GM19193 (cell line): Measurements from ENCODE around the gene CHMP5.

Experiments used
- POLR2A ChIP-seq: IDR thresholded peaks from 4 replicates; pipeline ENCODE4 v1.6.1; 2011; ENCODE audit not compliant: insufficient read depth, insufficient read length; ENCODE audit errors: extremely low read depth

Gene CHMP5

GRCh38 chr9:33287087-33287490, 22.2 kb downstream of the CHMP5 start:
- no peak for TF ChIP-seq POLR2A

DNA sequence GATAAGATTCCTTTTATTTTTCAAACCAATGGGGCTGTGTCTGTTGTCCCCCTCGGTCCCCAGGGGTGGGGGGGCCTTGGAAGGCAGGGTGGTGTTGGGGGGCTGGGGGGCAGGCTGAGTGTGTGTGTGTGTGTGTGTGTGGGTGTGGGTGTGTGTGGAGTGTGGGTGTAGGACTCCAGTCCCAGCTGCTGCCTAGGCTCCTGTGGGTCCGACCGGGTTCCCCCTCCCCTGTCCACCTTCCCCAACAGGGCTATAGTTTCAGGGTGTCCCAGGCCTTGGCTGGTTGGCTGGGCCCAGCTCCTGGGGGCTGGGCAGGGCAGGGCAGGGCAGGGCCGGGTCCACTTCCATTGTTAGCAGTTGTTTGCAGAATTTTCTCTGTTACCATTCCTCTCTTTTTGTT, 23.4 kb downstream of the CHMP5 start:
- no peak for TF ChIP-seq POLR2A

- no peak for TF ChIP-seq POLR2A
Measured at GRCh38 chr9:33288828-33289483, 24.1 kb downstream of the CHMP5 start.

GRCh38 chr9:33289496-33289895, 24.6 kb downstream of the CHMP5 start:
- TF ChIP-seq POLR2A, result no peak

- TF ChIP-seq POLR2A, result no peak
Measured at GRCh38 chr9:33289936-33290246, 25.0 kb downstream of the CHMP5 start.

GRCh38 chr9:33290247-33291030, 25.6 kb downstream of the CHMP5 start, which contains the start of gene NFX1:
NFX1 (plus strand) TSS chr9:33290516; CDS start chr9:33290573, 57 bp downstream.
- peak; percentile 97 for TF ChIP-seq POLR2A

DNA sequence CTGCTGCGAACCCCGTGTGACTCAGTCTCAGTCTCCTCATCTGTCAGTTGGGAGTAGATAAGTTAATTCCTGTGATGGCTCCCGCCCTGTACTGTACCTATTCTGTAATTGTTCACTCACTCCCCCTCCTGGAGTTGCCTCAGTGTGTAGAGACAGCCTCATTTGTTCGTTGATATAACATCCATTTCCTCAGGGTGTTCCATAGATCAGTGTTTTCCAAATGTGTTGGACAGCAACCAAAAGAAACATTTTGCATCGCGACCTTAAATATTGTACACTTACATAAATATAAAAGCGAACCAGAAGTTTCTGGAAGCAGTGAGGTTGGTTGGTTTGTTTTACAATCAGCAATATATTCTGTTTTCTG, 26.2 kb downstream of the CHMP5 start:
- TF ChIP-seq POLR2A, result no peak

- TF ChIP-seq POLR2A, result no peak
Measured at GRCh38 chr9:33291901-33292300, 27.1 kb downstream of the CHMP5 start.

- no peak for TF ChIP-seq POLR2A
Measured at GRCh38 chr9:33293782-33294181, 28.9 kb downstream of the CHMP5 start.

- no peak for TF ChIP-seq POLR2A
Measured at GRCh38 chr9:33294670-33295432, 30.0 kb downstream of the CHMP5 start.

DNA sequence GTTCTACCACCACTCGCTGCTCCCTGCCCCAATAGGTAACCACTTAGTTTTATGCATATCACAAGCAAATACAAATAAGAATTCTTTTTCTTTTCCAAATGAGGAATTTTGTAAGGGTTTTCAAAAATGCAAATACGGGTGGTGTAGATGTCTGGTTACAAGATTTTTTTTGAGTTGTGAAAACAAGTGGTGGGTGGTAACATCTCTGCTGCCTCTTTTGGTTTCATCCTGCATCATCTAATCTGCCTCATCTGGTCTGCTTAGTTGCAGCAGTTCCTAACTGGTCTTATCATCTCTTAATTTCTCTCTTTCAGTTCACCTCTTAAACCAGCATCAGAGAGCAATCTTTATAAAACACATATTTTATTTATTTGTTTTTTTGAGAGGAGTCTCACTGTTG, 30.7 kb downstream of the CHMP5 start:
- no peak for TF ChIP-seq POLR2A

- no peak for TF ChIP-seq POLR2A
Measured at GRCh38 chr9:33297432-33297831, 32.6 kb downstream of the CHMP5 start.

- no peak for TF ChIP-seq POLR2A
Measured at GRCh38 chr9:33300546-33300945, 35.7 kb downstream of the CHMP5 start.

GRCh38 chr9:33304362-33304761, 39.5 kb downstream of the CHMP5 start:
- TF ChIP-seq POLR2A, result no peak

DNA sequence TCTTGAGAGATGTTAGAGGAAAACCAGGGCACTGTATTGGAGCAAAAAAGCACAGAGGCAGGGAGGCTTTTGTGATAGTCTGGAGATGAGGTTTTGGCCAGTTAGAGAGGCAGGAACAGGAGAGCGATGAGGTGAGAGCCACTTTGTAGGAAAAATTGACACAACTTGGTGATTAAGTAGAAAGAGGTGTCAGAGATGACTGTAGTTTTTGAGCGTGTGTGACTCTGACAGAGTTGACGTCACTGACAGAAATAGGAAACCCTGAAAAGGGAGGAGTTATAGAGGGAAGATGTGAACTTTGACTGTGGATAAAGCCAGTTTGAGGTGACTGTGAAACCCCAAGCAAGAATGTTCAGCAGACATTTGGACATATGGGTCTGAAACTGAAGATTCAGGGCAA, 41.2 kb downstream of the CHMP5 start:
- no peak for TF ChIP-seq POLR2A

GRCh38 chr9:33307067-33307466, 42.2 kb downstream of the CHMP5 start:
- TF ChIP-seq POLR2A, result no peak

DNA sequence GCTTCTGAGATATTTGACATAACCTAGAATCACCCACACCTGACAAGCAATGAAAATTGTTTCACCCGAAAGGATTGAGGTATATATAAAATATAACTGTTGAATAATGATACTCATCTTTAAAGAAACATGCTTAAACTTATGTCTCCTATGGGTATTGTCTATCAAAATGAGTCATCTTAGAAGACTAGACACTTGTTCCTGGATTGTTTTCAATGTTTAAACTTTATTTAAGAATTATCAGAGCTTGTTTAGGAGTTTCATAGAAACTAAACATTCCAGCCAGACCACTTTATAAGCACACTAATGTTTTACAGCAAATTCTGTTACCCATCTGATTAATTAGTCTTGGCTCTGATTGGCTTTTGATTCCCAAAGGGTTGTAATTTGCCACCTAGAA, 45.1 kb downstream of the CHMP5 start:
- TF ChIP-seq POLR2A, result no peak

- TF ChIP-seq POLR2A, result no peak
Measured at GRCh38 chr9:33310748-33311147, 45.9 kb downstream of the CHMP5 start.
